Right kidney (tissue), 1 donor: ENCODE data around the gene PNLIP.

Source experiments
- DNase-seq: peaks from one replicate; pipeline ENCODE4 v3.0.0-alpha.2; 2016

PNLIP gene

GRCh38 chr10:116574797-116575196 is 29.1 kb downstream of the PNLIP start:
- no peak for DNase-seq

- no peak for DNase-seq
Measured at GRCh38 chr10:116587878-116588591, 42.3 kb downstream of the PNLIP start.

GRCh38 chr10:116588995-116589394 is 43.3 kb downstream of the PNLIP start:
- no peak for DNase-seq

DNA sequence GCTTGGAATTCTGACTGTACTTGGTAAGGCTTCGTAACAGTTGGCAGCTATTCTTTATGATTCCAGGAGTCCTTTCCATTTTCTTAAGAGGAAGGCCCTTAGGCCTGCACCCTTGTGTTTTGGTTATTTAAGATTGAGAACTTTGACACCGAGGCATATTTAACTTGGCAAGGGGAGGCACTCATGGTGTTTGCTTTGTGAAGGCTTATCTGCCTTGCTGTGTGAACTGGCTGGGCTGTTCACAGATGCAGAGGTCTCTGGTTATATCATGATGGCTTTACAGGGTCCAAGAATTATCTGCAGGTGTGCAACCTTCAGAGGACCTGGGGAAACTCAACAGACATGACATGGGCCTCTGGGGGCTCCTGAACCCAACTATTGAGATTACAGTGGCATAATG is 44.2 kb downstream of the PNLIP start:
- DNase-seq = no peak

- DNase-seq = no peak
Measured at GRCh38 chr10:116590590-116591444, 45.1 kb downstream of the PNLIP start, which contains the start of gene PNLIPRP1. TSS of gene PNLIPRP1 (plus strand) at chr10:116590959. CDS start at chr10:116591130, 171 bp downstream.

- DNase-seq = no peak
Measured at GRCh38 chr10:116593139-116593740, 47.5 kb downstream of the PNLIP start.

DNA sequence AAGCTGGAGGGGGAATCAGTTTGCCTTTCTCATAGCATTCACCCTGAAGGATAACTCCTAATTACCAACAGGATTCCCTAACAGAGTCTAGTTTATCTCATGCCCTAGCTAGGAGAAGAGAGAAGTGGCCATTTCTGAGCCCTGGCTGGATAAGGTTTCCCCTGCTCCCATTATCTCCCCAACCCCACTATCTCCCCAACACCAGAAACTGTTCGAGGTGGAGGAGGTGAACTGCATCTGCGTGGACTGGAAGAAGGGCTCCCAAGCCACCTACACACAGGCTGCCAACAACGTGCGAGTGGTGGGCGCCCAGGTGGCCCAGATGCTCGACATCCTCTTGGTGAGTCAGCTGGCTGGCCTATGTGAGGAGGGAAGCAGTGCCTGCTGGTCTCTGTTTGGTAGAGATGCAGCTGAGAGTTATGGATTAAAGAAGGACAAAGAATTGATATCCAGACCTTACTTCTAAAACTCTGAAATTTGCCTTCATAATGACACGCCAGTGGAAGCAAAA is 48.8 kb downstream of the PNLIP start:
- no peak for DNase-seq

DNA sequence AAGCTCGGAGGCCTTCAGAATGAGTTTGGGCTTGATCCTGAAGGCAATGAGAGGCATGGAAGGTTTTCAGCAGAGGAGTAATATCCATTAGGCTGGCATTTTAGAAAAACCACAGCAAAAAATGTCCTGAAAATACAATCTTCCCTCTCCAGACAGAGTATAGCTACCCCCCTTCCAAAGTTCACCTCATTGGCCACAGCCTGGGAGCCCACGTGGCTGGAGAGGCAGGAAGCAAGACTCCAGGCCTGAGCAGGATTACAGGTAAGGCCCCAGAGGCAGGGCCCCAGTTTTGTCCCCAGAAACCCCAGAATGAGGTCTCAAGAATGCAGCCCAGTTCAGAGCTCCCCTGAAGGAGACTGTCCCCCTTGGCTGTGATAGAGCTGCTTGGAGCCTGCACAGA is 50.3 kb downstream of the PNLIP start:
- DNase-seq = no peak

DNA sequence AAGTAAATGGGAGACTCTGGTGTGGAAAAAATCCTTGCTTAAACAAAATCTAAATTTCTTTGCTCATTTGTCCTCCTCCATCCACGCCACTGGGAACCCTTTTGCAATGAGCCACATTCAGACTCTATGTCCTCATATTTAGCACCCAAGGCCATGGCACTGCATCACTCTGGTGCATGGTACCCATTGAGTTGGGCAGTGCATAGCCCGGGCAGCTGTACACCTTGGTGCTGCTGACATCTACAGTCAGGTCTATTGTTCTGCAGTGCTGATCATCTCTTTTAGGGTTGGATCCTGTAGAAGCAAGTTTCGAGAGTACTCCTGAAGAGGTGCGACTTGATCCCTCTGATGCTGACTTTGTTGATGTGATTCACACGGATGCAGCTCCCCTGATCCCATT is 51.8 kb downstream of the PNLIP start:
- no peak for DNase-seq

DNA sequence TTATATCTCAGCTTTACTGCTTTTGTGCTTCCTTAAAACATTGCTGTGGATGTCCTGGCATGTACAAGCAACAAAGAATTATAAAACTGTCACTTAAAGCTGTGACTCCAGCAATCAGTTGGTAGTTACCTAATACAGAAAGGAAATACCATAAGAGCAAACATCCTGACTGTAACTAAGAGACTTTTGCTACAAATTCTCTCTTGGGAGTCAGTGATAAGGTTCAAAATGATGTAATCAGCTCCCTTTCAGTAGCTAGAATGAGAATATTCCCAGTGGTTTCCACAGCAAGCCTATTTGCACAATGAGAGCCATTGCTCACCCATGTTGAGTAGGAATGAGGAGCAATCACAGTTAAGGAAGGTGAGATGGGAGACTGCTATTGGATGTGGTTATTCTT is 52.6 kb downstream of the PNLIP start:
- no peak for DNase-seq

DNA sequence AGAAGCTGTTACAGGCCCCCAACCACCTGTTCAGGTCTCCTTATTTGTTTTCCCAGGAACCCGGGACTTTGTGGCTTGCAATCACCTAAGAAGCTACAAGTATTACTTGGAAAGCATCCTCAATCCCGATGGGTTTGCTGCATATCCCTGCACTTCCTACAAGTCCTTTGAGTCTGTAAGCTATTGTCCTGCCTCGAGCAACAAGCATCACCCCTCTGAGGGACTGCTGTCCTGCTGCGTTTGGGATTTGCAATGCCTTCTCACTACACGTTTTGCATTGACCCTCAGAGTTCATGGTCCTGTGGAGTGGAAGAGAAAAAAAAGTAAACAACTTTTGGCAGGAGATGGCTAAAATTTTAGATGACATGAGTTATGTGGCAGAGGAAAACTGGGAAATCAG is 54.3 kb downstream of the PNLIP start:
- no peak for DNase-seq

GRCh38 chr10:116602648-116603400 is 57.1 kb downstream of the PNLIP start:
- DNase-seq = no peak

DNA sequence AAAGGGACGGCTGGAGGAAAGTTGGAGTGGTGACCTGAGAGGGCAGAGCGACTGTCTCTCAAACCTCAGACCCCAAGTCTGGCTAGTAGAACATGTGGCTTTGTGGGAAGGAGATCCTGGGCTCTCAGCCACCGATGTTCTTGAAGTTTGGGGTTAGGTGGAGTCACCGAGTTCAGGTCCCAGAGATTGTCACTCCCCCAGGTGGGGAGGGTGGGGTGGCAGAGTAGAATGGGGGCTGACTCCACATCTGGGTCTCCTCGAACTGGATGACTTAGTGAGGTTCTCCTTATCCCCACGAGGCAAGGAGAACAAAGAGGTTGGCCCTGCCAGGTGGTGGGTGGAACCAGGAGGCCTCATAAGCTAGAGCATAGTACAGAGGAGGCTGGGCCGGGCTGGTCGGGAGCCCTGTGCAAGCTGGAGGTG is 60.3 kb downstream of the PNLIP start:
- DNase-seq = no peak

- DNase-seq = no peak
Measured at GRCh38 chr10:116607336-116607735, 61.6 kb downstream of the PNLIP start.

DNA sequence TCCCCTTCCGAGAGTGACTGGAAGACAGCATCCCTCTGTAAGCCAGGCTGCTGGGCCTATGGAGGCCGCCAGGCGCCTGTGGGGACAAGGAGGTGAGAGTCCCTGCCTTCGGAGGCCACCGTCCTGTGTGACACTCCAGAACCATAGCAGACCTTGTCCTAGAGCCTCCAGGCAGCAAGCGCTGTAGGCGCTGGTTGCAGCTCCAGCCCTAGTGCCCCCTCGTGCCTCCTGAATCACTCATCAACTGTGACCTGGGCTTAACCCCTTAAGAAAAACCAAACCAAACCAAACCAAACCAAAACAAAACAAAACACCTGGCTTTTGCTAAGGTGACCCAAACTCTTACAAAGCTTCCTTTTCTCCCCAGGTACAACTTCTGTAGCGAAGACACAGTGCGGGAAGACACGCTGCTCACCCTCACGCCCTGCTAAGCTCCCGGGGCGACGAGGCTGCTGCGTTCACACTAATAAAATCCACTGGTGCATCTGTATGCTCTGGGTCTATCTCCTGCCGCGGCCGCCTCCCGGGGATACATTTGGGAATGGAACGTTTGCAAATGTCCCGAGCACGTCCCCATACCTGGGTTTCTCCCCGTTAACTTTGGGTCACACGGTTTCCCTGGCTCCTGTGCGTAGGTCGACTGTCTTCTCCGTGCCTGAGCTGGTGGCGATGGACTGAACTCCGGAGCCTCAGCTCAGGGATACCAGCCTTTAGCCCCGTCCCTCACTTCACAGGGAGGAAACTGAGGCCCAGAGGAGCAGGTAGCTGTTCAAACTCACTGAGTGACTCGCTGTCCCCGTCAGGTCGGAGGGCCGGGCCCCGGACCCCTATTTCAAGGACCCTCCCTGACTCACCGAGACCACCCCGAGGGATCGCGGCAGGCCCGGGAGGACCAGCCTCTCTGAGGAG is 63.2 kb downstream of the PNLIP start:
- peak; percentile 71 for DNase-seq

DNA sequence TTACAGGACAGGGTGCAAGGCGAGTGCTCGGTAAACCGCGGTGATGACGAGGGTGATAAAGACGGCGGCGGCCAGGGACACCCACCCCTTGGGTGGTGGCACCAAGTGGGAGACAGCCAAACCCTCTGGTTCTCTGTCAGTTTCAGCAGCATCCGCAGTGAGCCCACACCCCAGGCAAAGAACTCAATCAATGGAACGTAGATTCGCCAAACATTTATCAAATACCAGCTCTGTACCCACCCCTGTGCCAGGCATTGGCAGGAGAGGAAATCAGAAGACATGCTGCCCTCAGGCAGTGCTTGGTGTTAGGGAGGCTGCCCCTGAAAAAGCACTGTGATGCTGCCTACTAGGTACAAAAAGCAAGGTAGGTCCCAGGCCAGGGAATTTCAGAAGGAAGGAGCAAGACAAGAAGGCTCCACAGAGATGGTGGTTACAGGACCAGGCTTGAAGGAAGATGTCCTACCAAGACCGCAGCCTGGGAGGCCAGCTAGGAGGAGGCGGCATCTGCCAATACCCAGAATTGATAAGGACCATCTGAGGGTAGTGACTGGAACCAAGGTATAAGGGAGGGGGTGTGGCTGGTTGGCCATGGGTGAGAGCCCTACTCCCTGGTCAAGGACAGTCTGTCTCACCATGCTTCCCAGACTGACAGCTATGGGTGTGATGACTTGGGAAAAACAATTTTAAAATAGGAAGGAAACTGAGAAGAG is 64.9 kb downstream of the PNLIP start:
- DNase-seq = no peak

DNA sequence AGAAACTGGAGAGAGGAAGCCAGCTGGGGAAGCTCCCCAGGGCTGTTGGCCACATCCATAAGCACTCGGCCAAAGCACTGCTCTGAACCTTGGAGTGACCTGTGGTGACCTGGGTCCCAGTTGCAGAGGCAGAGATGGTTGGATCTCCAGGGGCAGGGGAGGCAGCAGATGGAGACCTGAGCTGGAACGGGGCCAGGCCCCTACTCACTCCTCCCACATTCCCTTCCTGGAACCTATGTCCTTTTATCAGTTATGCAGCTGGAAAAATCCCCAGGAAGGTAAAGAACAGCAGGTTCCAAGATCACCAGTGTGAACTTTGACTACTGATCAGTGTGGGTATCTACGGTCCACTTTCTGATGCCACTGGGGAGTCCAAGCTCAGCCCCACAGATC is 65.4 kb downstream of the PNLIP start:
- DNase-seq = no peak

DNA sequence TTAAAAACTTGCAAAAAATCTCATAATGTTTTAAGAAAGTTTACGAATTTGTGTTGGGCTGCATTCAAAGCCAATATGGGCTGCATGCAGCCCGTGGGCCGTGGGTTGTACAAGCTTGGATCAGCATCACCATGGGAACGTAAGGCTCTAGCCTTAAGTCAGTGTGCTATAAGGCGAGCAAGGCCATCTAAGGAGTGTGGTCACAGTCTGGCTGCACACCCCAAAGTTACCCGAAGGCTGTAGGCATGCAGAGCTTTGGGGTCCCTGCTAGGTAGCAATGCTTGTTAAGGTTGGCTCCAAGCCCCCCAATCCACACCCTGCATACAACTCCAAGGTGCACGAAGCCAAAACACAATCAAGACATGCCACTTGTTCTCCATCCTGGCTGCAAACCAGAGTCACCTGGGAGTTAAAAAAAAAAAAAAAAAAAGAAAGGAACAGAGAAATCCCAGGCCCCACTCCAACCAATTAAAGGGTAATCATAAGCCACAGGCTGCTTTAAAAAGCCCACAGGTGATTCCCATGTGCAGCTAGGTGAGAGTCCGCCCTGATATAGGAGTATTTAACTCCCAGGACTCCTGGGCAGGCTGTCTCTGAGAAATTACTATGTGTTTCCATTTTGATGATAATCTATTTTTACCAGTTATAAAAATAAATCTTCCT is 66.5 kb downstream of the PNLIP start:
- no peak for DNase-seq

DNA sequence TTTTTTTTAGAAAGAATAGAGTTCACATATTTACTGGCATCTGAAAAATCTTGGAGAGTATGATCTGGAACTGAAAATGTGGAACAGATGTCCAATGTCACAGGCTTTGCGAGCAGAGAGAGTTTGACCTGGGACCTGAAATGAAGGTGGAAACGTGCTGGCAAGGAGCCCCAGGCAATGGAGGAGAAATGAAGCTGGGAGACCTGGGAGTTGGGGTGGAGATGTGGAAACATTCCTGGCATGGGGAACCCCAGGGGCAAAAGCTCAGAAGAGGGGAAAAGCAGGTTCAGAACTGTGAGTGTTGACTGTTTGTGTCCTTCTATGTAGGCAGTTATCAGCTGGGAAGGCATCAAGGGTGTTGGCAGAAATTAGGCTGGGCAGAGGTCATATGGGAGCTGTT is 67.7 kb downstream of the PNLIP start:
- no peak for DNase-seq

DNA sequence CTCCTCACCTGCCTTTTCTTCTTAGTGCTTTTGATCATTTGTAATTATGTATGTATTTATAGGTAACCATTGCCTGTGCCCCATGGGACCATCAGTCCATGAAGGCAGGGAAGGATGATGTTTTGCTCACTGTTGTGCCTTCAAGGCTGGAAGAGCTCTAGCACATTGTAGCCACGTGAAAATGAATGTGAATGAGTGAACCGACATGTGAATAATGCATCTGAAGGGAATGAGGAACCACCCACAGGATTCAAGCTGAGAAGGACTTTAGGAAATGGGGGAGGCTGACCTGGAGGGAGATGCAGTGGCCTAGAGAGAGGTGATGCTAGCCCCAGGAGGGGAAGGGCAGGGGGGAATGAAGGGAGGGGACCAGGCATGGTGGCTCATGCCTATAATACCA is 69.1 kb downstream of the PNLIP start:
- DNase-seq = no peak
